Endothelial cell of umbilical vein (primary cell): Measurements from ENCODE around the gene TMEM107.

ENCODE experiments used
- EZH2 ChIP-seq: IDR thresholded peaks from 2 replicates; pipeline ENCODE4 v1.6.1; 2012; ENCODE audit warnings: borderline replicate concordance, low read depth, mild to moderate bottlenecking, moderate library complexity, low read length, inconsistent platforms; ENCODE audit not compliant: severe bottlenecking
- FOS ChIP-seq: IDR thresholded peaks from 2 replicates; pipeline ENCODE4 v1.6.1; 2011; ENCODE audit warnings: mild to moderate bottlenecking, low read length, moderate library complexity, borderline replicate concordance; ENCODE audit not compliant: insufficient read depth
- GATA2 ChIP-seq: IDR thresholded peaks from 2 replicates; pipeline ENCODE4 v1.7.0; 2011; ENCODE audit warnings: low read depth, mild to moderate bottlenecking, moderate library complexity, mixed read lengths, low read length; ENCODE audit not compliant: insufficient read length, insufficient read depth
- JUN ChIP-seq: IDR thresholded peaks from 2 replicates; pipeline ENCODE4 v1.6.1; 2011; ENCODE audit warnings: borderline replicate concordance, low read depth; ENCODE audit not compliant: insufficient read length, insufficient read depth
- MAX ChIP-seq: IDR thresholded peaks from 2 replicates; pipeline ENCODE4 v1.6.1; 2011; ENCODE audit not compliant: insufficient read depth, insufficient read length
- MYC ChIP-seq: IDR thresholded peaks from one replicate; pipeline ENCODE4 v1.6.1; 2011; ENCODE audit warnings: mild to moderate bottlenecking, low read depth, low read length
- POLR2A ChIP-seq: IDR thresholded peaks from 2 replicates; pipeline ENCODE4 v1.6.1; 2012; ENCODE audit warnings: low read depth, mild to moderate bottlenecking, control low read depth, low read length
- POLR2AphosphoS5 ChIP-seq: IDR thresholded peaks from 2 replicates; pipeline ENCODE4 v1.6.1; 2012; ENCODE audit warnings: low read depth, mild to moderate bottlenecking, control low read depth, low read length, moderate library complexity; ENCODE audit not compliant: insufficient read depth
- TF ChIP-seq, protein P1 (sequence below), 2 donors: IDR thresholded peaks; 1 replicate in 1 of 2; 2 replicates in 1 of 2; pipeline ENCODE4 v1.5.1; 2011; ENCODE audit warnings: low read length in 2 of 2, mild to moderate bottlenecking in 2 of 2, moderate library complexity in 2 of 2, control low read depth in 1 of 2, inconsistent platforms in 1 of 2, low read depth in 1 of 2; ENCODE audit not compliant: insufficient read depth in 1 of 2; ENCODE audit errors: extremely low read depth in 1 of 2

GRCh38 chr17:8133941-8134340 is 42.2 kb downstream of the TMEM107 start:
- TF ChIP-seq, protein P1, sequence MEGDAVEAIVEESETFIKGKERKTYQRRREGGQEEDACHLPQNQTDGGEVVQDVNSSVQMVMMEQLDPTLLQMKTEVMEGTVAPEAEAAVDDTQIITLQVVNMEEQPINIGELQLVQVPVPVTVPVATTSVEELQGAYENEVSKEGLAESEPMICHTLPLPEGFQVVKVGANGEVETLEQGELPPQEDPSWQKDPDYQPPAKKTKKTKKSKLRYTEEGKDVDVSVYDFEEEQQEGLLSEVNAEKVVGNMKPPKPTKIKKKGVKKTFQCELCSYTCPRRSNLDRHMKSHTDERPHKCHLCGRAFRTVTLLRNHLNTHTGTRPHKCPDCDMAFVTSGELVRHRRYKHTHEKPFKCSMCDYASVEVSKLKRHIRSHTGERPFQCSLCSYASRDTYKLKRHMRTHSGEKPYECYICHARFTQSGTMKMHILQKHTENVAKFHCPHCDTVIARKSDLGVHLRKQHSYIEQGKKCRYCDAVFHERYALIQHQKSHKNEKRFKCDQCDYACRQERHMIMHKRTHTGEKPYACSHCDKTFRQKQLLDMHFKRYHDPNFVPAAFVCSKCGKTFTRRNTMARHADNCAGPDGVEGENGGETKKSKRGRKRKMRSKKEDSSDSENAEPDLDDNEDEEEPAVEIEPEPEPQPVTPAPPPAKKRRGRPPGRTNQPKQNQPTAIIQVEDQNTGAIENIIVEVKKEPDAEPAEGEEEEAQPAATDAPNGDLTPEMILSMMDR (IDR thresholded peaks at IDR 0.05; ENCODE audit: extremely low read depth in 1 of 2, insufficient read depth in 1 of 2, low read depth in 1 of 2, low read length in 2 of 2) = no peak
- no peak for TF ChIP-seq EZH2
- no peak for TF ChIP-seq POLR2AphosphoS5
- no peak for TF ChIP-seq POLR2A
- TF ChIP-seq MYC = no peak
- TF ChIP-seq MAX = no peak
- TF ChIP-seq GATA2 = no peak
- TF ChIP-seq JUN = no peak
- TF ChIP-seq FOS = no peak
